HL-60 (cell line): ENCODE results near the gene RFLNA.

ENCODE experiments used
- DNase-seq, 2 experiments: peaks; one replicate each; pipeline ENCODE4 v3.0.0-alpha.2; 2010 to 2020; ENCODE audit warnings: low read depth in 1 of 2, low spot score in 1 of 2
- H3K27ac ChIP-seq: fragments of 250-450 bp; sonication (Bioruptor Pico); replicated peaks from 2 replicates; pipeline ENCODE4 v1.5.1; 2020; ENCODE audit warnings: mild to moderate bottlenecking, moderate library complexity
- H3K27me3 ChIP-seq: fragments of 250-450 bp; sonication (Bioruptor Pico); 2 replicates; pipeline ENCODE4 v1.5.1; 2021; ENCODE audit warnings: mild to moderate bottlenecking, moderate library complexity; ENCODE audit not compliant: insufficient read depth, poor library complexity, severe bottlenecking
- H3K4me3 ChIP-seq: replicated peaks from 2 replicates; pipeline ENCODE4 v1.5.1; 2011; ENCODE audit warnings: mild to moderate bottlenecking, control low read depth, low read length; ENCODE audit not compliant: insufficient read depth
- GABPA ChIP-seq: IDR thresholded peaks from 2 replicates; pipeline ENCODE4 v1.6.1; 2012; ENCODE audit warnings: low read depth
- POLR2AphosphoS5 ChIP-seq: IDR thresholded peaks from 2 replicates; pipeline ENCODE4 v1.6.1; 2012; ENCODE audit warnings: low read depth
- SPI1 ChIP-seq: IDR thresholded peaks from 2 replicates; pipeline ENCODE4 v1.6.1; 2012; ENCODE audit warnings: low read depth, mild to moderate bottlenecking, borderline replicate concordance
- TF ChIP-seq, protein P1 (sequence below): IDR thresholded peaks from one replicate; pipeline ENCODE4 v1.5.1; 2011; ENCODE audit warnings: low read length, control low read depth, inconsistent platforms; ENCODE audit not compliant: insufficient read depth
- TF ChIP-seq, protein P2 (sequence below): IDR thresholded peaks from 2 replicates; pipeline ENCODE4 v1.6.1; 2012; ENCODE audit warnings: low read depth; ENCODE audit not compliant: insufficient replicate concordance

The RFLNA gene

DNA sequence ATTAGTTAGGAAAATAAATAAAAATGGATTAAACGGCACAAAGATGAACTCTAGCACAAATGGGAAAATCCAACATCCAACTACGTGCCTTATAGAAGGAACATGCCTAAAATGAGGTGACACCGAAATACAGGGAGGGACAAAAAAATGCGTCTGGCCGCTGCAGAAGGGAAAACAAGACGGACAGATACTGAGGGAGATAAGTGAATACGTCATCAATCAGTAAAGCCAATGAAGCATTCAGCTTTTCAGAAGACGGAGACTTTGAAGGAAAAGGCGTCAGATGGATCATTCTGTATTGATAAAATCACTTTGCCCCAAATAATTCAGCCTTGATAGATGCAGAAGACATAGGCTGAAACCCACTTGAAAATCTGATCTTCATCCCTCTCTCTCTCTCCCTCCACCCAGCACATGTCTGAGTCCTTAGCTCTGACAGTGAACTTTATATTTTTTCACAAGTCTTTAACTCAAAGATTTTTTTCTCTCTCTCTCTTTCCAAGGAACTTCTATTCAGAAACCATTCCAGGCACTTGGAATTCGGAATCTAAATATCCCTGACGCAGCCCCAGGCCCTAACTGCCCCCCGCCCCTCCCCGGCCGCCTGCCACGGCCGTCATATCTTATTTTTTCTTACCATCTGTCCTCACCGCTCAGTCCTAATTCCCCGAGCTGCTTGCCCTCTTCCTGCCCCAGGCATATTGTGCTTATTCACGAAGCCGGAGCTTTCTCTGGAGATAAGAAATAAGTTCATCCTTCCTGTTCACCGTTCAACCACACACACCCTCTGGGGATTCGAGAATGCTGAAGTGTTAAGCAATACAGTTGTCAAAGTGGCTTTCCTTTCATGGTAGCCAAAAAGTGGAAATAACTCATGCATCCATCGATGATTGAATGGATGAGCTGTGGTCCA lies 35.5 kb upstream of the RFLNA start:
- Histone ChIP-seq H3K27ac (no peak overlapping the region), H3K4me3 (no peak overlapping the region), H3K27me3 (peaks cover 3% of the 10 kb centered on the region)
- DNase-seq, result peak; percentile 18 to 74
- TF ChIP-seq, protein P1, sequence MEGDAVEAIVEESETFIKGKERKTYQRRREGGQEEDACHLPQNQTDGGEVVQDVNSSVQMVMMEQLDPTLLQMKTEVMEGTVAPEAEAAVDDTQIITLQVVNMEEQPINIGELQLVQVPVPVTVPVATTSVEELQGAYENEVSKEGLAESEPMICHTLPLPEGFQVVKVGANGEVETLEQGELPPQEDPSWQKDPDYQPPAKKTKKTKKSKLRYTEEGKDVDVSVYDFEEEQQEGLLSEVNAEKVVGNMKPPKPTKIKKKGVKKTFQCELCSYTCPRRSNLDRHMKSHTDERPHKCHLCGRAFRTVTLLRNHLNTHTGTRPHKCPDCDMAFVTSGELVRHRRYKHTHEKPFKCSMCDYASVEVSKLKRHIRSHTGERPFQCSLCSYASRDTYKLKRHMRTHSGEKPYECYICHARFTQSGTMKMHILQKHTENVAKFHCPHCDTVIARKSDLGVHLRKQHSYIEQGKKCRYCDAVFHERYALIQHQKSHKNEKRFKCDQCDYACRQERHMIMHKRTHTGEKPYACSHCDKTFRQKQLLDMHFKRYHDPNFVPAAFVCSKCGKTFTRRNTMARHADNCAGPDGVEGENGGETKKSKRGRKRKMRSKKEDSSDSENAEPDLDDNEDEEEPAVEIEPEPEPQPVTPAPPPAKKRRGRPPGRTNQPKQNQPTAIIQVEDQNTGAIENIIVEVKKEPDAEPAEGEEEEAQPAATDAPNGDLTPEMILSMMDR, result no peak
- TF ChIP-seq POLR2AphosphoS5 (0 out of 2 replicates have a peak, but pooled peaks have one; percentile 19), GABPA (no peak)

DNA sequence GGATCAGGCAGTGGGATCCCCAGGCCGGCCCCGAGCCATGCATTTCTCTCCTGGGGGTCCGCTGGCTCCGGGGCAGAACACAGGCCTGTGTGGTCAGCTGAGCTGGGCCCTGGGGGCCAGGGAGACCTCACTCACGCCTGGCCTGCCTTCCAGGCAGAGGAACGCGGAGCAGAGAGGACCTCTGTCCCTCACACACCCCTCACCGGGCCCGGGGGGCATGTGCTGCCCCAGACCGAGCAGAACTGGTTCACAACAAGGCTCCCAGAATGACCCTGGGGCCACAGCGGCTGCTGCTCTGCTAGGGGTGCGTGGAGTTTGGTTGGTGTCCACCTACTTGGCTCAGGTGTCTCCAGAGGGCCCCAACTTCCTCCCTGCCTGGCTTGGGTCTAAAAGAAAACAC lies 33.0 kb upstream of the RFLNA start:
- no peak overlapping the region for H3K27ac ChIP-seq
- DNase-seq, result no peak
- TF ChIP-seq, protein P2, sequence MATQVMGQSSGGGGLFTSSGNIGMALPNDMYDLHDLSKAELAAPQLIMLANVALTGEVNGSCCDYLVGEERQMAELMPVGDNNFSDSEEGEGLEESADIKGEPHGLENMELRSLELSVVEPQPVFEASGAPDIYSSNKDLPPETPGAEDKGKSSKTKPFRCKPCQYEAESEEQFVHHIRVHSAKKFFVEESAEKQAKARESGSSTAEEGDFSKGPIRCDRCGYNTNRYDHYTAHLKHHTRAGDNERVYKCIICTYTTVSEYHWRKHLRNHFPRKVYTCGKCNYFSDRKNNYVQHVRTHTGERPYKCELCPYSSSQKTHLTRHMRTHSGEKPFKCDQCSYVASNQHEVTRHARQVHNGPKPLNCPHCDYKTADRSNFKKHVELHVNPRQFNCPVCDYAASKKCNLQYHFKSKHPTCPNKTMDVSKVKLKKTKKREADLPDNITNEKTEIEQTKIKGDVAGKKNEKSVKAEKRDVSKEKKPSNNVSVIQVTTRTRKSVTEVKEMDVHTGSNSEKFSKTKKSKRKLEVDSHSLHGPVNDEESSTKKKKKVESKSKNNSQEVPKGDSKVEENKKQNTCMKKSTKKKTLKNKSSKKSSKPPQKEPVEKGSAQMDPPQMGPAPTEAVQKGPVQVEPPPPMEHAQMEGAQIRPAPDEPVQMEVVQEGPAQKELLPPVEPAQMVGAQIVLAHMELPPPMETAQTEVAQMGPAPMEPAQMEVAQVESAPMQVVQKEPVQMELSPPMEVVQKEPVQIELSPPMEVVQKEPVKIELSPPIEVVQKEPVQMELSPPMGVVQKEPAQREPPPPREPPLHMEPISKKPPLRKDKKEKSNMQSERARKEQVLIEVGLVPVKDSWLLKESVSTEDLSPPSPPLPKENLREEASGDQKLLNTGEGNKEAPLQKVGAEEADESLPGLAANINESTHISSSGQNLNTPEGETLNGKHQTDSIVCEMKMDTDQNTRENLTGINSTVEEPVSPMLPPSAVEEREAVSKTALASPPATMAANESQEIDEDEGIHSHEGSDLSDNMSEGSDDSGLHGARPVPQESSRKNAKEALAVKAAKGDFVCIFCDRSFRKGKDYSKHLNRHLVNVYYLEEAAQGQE, result no peak
- TF ChIP-seq, protein P1, result no peak
- TF ChIP-seq GABPA, result no peak
- H3K4me3 ChIP-seq, result no peak overlapping the region
- peaks cover 3% of the 10 kb centered on the region for H3K27me3 ChIP-seq

DNA sequence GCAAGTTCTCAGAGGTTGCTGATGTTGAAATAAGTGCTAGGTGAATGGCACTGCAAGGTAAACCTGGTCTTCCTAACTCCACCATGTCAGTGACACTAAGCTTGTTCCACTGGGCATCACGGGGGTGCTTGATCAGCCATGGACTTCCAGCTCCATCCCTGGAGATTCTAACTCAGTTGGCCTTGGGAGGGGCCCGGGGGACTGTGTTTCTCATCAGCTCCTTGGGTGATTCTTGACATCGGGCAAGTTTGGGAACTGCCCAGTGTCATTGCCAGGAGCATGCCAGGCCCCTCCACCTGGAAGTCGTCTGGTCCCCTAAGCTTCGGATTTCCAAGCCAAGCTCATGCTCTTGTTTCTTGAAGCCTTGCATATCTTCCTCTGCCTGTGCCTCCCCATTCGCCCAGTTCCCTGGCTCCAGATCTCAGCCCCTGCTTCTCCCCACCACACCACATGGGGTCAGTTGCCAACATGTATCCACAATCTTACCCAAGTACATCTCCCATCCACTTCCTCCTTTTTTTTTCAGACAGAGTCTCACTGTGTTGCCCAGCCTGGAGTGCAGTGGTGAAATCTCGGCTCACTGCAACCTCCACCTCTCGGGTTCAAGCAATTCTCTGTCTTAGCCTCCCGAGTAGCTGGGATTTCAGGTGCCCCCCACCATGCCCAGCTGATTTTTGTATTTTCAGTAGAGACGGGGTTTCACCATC lies 30.7 kb upstream of the RFLNA start:
- Histone ChIP-seq H3K27ac (no peak overlapping the region), H3K4me3 (no peak overlapping the region), H3K27me3 (no peaks in the 10 kb centered on the region)
- DNase-seq, result peak in 1 of 2 experiments; percentile 6
- TF ChIP-seq SPI1 (peak; percentile 74), GABPA (no peak)

DNA sequence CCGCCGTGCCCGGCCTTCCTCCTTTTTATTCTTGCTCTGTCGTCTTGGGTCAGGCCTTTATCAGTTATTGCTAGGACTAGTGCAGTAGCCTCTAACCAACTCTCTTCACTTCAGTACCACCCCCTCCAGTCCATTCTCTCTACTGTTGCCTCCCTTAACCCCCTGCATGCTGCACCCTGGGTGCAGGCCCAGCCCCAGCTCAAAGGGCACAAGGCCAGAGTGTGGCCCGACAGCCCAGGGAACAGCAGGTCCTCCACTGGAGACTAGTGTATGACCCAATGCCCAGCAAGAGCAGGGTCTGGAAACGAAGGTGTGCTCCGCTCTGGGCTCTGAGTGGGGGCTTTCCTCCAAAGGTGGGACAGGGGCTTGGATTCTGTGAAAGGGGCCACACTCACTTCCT lies 30.0 kb upstream of the RFLNA start:
- no peak overlapping the region for H3K4me3 ChIP-seq
- H3K27ac ChIP-seq, result no peak overlapping the region
- no peaks in the 10 kb centered on the region for H3K27me3 ChIP-seq
- TF ChIP-seq SPI1, result no peak
- TF ChIP-seq POLR2AphosphoS5, result no peak
- TF ChIP-seq, protein P2, result no peak
- TF ChIP-seq, protein P1, result no peak
- DNase-seq, result no peak
